CD14-positive monocyte (primary cell): ENCODE measurements around the gene PSEN1. TPM values are rescaled to one million over a fixed set of nuclear protein-coding genes. Genes with fewer than 3 reads are reported as not detected.

Experiments used
- DNase-seq, 3 donors: peaks; one replicate each; pipeline ENCODE4 v3.0.0-alpha.2; 2011 to 2022
- H2AFZ ChIP-seq: 2 replicates; pipeline ENCODE4 v1.6.0; 2012; ENCODE audit warnings: mild to moderate bottlenecking, low read depth, low read length, inconsistent platforms; ENCODE audit not compliant: insufficient read depth, poor library complexity, severe bottlenecking
- H3K27ac ChIP-seq, 2 donors: 1 replicate in 1 of 2; 2 replicates in 1 of 2; pipeline ENCODE4 v1.5.1; 2012 to 2013; ENCODE audit warnings: low read length in 2 of 2, control low read depth in 1 of 2, inconsistent platforms in 1 of 2, low read depth in 1 of 2, mild to moderate bottlenecking in 1 of 2
- H3K27me3 ChIP-seq, 2 donors: one replicate each; pipeline versions ENCODE4 v1.6.0 to v1.6.1; 2011 to 2013; ENCODE audit warnings: low read length in 2 of 2; ENCODE audit not compliant: control insufficient read depth in 2 of 2, insufficient read depth in 2 of 2
- H3K36me3 ChIP-seq, 2 donors: replicated peaks in 1 of 2; 1 replicate in 1 of 2; 2 replicates in 1 of 2; pipeline versions ENCODE4 v1.5.1 to v1.6.1; 2012 to 2013; ENCODE audit warnings: low read length in 2 of 2, control low read depth in 1 of 2, inconsistent platforms in 1 of 2, mild to moderate bottlenecking in 1 of 2; ENCODE audit not compliant: insufficient read depth in 2 of 2, control insufficient read depth in 1 of 2
- H3K4me1 ChIP-seq, 2 donors: 1 replicate in 1 of 2; 2 replicates in 1 of 2; pipeline versions ENCODE4 v1.5.1 to v1.6.1; 2012 to 2013; ENCODE audit warnings: low read length in 2 of 2, control low read depth in 1 of 2, inconsistent platforms in 1 of 2, mild to moderate bottlenecking in 1 of 2, moderate library complexity in 1 of 2; ENCODE audit not compliant: insufficient read depth in 2 of 2, control insufficient read depth in 1 of 2
- H3K4me2 ChIP-seq: replicated peaks from 2 replicates; pipeline ENCODE3; 2012; ENCODE audit warnings: low read length, moderate library complexity, mild to moderate bottlenecking; ENCODE audit not compliant: poor library complexity, severe bottlenecking; ENCODE audit errors: extremely low read depth
- H3K4me3 ChIP-seq, 3 experiments: fragments of 200-600 bp in 1 of 3; sonication (generic) in 1 of 3; replicated peaks in 1 of 3; 1 replicate in 2 of 3; 2 replicates in 1 of 3; pipeline ENCODE4 v1.5.1; 2011 to 2013; ENCODE audit warnings: low read length in 3 of 3, mild to moderate bottlenecking in 3 of 3, control low read depth in 2 of 3, low read depth in 2 of 3, inconsistent platforms in 1 of 3, moderate library complexity in 1 of 3
- H3K79me2 ChIP-seq: 2 replicates; pipeline ENCODE4 v1.6.0; 2012; ENCODE audit warnings: mild to moderate bottlenecking, control low read depth, inconsistent platforms, low read length, moderate library complexity; ENCODE audit not compliant: insufficient read depth
- H3K9ac ChIP-seq: 2 replicates; pipeline ENCODE4 v1.6.0; 2017; ENCODE audit warnings: low read length, mild to moderate bottlenecking; ENCODE audit not compliant: insufficient read depth, poor library complexity, severe bottlenecking
- H3K9me3 ChIP-seq, 2 donors: replicated peaks in 1 of 2; 1 replicate in 1 of 2; 2 replicates in 1 of 2; pipeline versions ENCODE4 v1.5.1 to v1.6.1; 2012 to 2013; ENCODE audit warnings: low read length in 2 of 2, control low read depth in 1 of 2; ENCODE audit not compliant: control insufficient read depth in 1 of 2, insufficient read depth in 1 of 2
- H4K20me1 ChIP-seq: 2 replicates; pipeline ENCODE4 v1.6.0; 2012; ENCODE audit warnings: mild to moderate bottlenecking, low read length, control low read depth, moderate library complexity; ENCODE audit not compliant: insufficient read depth
- H3K27ac Mint-ChIP-seq, 7 donors: one replicate each; pipeline ENCODE4 v1.8.0; 2020; ENCODE audit warnings: mild to moderate bottlenecking in 7 of 7, mixed read lengths in 7 of 7, moderate library complexity in 6 of 7, inconsistent platforms in 2 of 7
- H3K27me3 Mint-ChIP-seq, 3 donors: one replicate each; pipeline ENCODE4 v1.8.0; 2021 to 2022; ENCODE audit warnings: low read depth in 3 of 3, mild to moderate bottlenecking in 3 of 3, mixed read lengths in 3 of 3, moderate library complexity in 3 of 3, inconsistent platforms in 1 of 3
- H3K36me3 Mint-ChIP-seq, 2 donors: one replicate each; pipeline ENCODE4 v1.8.0; 2020; ENCODE audit warnings: mixed read lengths in 2 of 2, inconsistent platforms in 1 of 2, mild to moderate bottlenecking in 1 of 2
- H3K4me1 Mint-ChIP-seq: one replicate; pipeline ENCODE4 v1.8.0; 2020; ENCODE audit warnings: mild to moderate bottlenecking, mixed read lengths
- H3K4me3 Mint-ChIP-seq, 2 donors: one replicate each; pipeline ENCODE4 v1.8.0; 2020; ENCODE audit warnings: mild to moderate bottlenecking in 2 of 2, mixed read lengths in 2 of 2, moderate library complexity in 1 of 2
- H3K9me3 Mint-ChIP-seq, 7 donors: one replicate each; pipeline ENCODE4 v1.8.0; 2020 to 2022; ENCODE audit warnings: mixed read lengths in 7 of 7, mild to moderate bottlenecking in 6 of 7, moderate library complexity in 6 of 7, inconsistent platforms in 2 of 7
- CTCF ChIP-seq: fragments of 200-600 bp; IDR thresholded peaks from one replicate; pipeline ENCODE4 v1.8.0; 2022; ENCODE audit warnings: antibody characterized with exemption, mild to moderate bottlenecking
- WGBS: methylation state at CpG from one replicate; pipeline ENCODE4 v1.1.5; 2013; ENCODE audit warnings: missing lambda C conversion rate; ENCODE audit not compliant: insufficient coverage; 5-methylcytosine and 5-hydroxymethylcytosine counted together
- intact Hi-C, 2 donors: fragments of 100-400 bp; cut with micrococcal nuclease; formaldehyde crosslinking; loops; one replicate each; pipeline versions ENCODE4 v1.15.0 to v1.15.1; 2023
- polyA plus RNA-seq, 3 donors: library from polyadenylated mRNA; depleted of rRNA in 1 of 3; unstranded in 2 of 3; stranded (reverse) in 1 of 3; fragments of 300-500 nt in 2 of 3; fragments of >200 nt in 1 of 3; fragmentation: Illumina TruSeq in 2 of 3; gene quantifications; 1 replicate in 2 of 3; 2 replicates in 1 of 3; pipeline ENCODE4 v1.2.3, GENCODE V29; 2012 to 2021

The PSEN1 gene
- polyA plus RNA-seq, 3 donors, result 42.4 to 130 (median 85.6) TPM

- H3K79me2 ChIP-seq, result no peaks in the 10 kb centered on the region
- peak overlapping the region in 1 of 2 donors; percentile 17 for H3K27ac ChIP-seq
- no peak overlapping the region for H2AFZ ChIP-seq
- intact Hi-C loops, result no loop called here
- Mint-ChIP-seq H3K36me3 (peaks cover 52 to 61% of the 10 kb centered on the region in 2 donors), H3K4me3 (no peak overlapping the region), H3K9me3 (no peaks in the 10 kb centered on the region), H3K27ac (peak overlapping the region in 1 of 7 donors; percentile 26), H3K27me3 (peaks cover 0 to 3% (median 0%) of the 10 kb centered on the region in 3 donors), H3K4me1 (no peaks in the 10 kb centered on the region)
- H3K27me3 ChIP-seq, result no peaks in the 10 kb centered on the region
- H3K4me1 ChIP-seq, result no peaks in the 10 kb centered on the region
- TF ChIP-seq CTCF, result no peak
- 95% methylated on average over 3 of the region's 6 CpGs for WGBS
- peaks cover 53 to 66% of the 10 kb centered on the region in 2 donors for H3K36me3 ChIP-seq
- no peak overlapping the region for H3K4me3 ChIP-seq
- H4K20me1 ChIP-seq, result peaks cover 12% of the 10 kb centered on the region
- no peak for DNase-seq
- H3K4me2 ChIP-seq, result no peak overlapping the region
- no peak overlapping the region for H3K9ac ChIP-seq
- H3K9me3 ChIP-seq, result no peaks in the 10 kb centered on the region
Observed at GRCh38 chr14:73124180-73124894, 12.0 kb upstream of the PSEN1 start.

- Histone ChIP-seq H4K20me1 (peaks cover 11% of the 10 kb centered on the region), H3K4me3 (no peak overlapping the region), H3K4me1 (no peaks in the 10 kb centered on the region), H3K36me3 (peaks cover 44 to 57% of the 10 kb centered on the region in 2 donors), H3K9ac (no peak overlapping the region), H3K9me3 (no peaks in the 10 kb centered on the region), H3K27me3 (no peaks in the 10 kb centered on the region), H3K27ac (peak overlapping the region in 1 of 2 donors; percentile 17), H2AFZ (no peak overlapping the region), H3K4me2 (no peak overlapping the region), H3K79me2 (no peaks in the 10 kb centered on the region)
- no peaks in the 10 kb centered on the region for H3K9me3 Mint-ChIP-seq
- intact Hi-C loops, result no loop called here
- DNase-seq, result no peak
- H3K36me3 Mint-ChIP-seq, result peaks cover 44 to 53% of the 10 kb centered on the region in 2 donors
- H3K4me1 Mint-ChIP-seq, result no peaks in the 10 kb centered on the region
- H3K27ac Mint-ChIP-seq, result no peak overlapping the region
- TF ChIP-seq CTCF, result no peak
- WGBS, result 100% methylated on average over 3 of the region's 5 CpGs
- H3K4me3 Mint-ChIP-seq, result no peak overlapping the region
- peaks cover 0 to 3% (median 0%) of the 10 kb centered on the region in 3 donors for H3K27me3 Mint-ChIP-seq
Observed at GRCh38 chr14:73125169-73125588, 11.1 kb upstream of the PSEN1 start.
